GM18499 (cell line): ENCODE data around the gene PDZRN3.

ENCODE experiments used
- ATAC-seq: cut with Tn5 transposase; IDR thresholded peaks from one replicate; pipeline ENCODE4 v1.9.1; 2021; ENCODE audit warnings: moderate number of reproducible peaks; ENCODE audit not compliant: insufficient read depth, unreplicated experiment

PDZRN3 gene

DNA sequence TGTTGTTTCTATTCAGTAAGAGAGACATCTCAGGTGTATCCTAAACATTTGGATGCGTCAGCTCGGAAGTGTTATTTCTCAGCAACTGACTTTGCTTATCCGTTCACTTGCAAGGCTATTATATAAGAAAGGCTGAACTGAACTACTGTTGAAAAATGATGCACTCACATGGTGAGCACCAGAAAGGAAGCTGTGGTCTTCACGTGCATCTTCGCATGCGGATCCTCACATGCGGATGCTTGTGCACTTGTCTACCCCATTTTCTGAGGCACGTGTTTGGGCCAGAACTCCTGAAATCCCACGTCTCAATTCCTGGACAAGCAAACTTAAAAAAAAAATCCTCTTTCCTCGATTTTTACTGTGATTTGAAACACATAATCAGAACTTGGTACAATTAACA is 63.2 kb downstream of the PDZRN3 start:
- no peak for ATAC-seq

- no peak for ATAC-seq
Measured at GRCh38 chr3:73559749-73560148, 65.0 kb downstream of the PDZRN3 start.

GRCh38 chr3:73558727-73559075 is 66.0 kb downstream of the PDZRN3 start:
- no peak for ATAC-seq

DNA sequence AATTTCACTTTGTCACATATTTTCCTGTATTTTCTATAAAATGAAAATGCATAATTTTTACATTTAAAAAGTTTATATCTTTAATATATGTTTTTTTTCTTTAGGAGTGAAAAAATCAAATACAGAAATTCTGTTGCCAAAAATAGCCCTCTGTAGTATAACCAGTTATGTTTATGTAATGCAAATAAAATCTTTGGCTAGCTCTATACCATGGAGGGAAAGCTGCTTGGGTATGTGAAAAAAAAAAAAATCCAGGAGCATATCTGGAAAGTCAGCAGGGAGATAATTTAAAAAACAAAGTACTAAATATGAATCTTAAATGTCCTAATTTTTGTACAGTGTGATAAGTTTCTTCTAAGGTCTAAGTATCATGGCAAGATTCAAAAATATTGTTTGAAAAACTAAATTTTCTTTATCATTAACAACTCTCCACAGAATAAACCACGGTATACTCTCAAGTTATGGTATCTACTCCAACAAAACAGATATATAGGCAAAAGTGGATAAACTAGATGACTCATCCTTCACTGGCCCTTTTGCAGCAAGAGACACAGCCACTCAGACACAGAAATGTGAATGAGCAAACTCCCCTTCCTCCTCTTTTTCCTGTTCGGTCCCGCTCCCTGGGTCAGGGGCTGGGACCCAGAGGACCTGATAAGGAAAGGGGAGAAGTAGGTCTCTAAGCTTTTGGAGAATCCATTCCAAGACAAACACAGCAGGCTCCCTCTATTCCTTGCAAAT is 66.6 kb downstream of the PDZRN3 start:
- no peak for ATAC-seq

DNA sequence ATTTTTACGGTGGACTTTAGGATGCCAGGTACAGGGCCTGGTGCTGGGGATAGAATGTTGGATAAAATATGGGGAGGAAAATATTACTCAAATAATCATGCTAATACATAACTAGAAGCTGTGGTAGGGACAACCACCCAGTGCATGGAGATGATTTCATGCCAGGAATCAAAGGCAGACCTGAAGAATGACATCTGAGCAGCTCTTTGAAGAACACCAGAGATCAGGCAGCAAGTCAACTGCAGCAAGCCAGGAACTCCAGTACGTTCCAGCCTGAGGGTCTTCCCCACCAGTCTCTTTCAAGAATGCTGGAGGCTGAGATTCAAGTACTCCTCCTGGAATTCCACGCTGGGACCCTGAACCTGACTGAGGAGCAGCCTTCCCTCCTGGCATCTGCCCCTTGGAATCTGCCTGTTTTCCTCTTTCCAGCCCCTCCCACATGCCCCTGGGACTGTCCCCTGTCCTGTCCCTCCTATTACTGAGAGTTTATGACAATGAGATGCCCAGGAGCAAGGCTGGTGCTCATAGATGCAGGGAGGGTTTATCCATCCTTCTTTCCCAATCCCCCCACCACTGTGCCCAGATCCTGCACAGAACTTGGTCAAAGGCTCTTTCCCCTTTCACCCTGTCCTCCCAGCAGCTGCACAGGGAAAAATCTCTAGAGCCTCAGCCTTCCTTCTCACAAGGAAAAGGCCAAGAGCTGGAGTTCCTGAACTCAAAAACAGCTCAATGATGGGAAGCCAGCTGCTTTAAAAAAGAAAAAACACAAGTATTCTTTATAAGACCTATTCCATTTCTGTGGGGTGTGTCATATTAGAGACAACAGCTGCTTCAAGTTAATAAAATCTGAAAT is 68.0 kb downstream of the PDZRN3 start:
- no peak for ATAC-seq

GRCh38 chr3:73555076-73555475 is 69.7 kb downstream of the PDZRN3 start:
- no peak for ATAC-seq

DNA sequence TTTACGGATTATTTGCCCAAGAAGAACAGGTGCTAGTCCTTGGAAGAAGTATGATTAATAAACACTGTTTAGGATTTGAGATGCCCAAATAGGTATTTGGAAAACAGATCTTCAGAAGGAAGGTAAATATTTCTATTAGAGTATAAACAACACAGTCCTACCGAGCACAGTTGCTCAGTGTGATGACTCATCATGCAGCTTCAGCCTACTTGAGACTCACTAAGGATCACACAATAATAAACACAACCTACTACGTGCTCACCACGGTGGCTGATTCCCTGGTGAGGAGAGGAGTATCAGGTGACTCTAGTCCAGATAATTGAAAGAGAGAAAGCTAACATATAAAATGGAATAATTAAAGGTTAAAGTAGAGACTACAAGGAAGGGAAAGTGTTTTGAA is 72.0 kb downstream of the PDZRN3 start:
- no peak for ATAC-seq

- ATAC-seq = no peak
Measured at GRCh38 chr3:73550032-73550431, 74.7 kb downstream of the PDZRN3 start.

DNA sequence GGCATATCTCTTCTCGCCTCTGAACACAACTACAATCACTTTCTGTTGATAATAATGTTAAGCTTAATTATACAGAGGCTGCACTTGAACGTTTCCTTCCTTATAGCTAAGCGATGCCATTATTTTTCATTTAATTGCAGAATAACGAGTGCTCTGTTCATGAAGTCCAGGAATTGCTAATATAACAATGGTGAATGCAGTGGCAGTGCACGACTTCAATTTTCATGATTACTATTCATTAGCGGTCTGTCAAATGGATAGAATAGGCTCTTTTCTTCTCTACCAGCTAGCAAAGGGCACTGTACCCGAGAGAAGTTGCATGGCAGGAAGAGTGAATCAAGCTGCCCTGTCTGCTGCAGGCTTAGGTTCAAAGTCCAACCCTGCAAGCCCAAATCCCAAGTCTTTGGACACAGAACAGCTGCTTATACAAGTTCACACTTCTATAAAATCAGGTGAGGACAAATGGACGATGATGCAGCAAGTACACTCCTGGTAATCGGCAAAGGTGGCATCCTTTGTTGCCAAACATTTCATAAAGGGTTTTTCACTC is 75.6 kb downstream of the PDZRN3 start:
- no peak for ATAC-seq

GRCh38 chr3:73548436-73548835 is 76.3 kb downstream of the PDZRN3 start:
- ATAC-seq = no peak

GRCh38 chr3:73547427-73548248 is 77.1 kb downstream of the PDZRN3 start:
- no peak for ATAC-seq

- no peak for ATAC-seq
Measured at GRCh38 chr3:73546961-73547360, 77.8 kb downstream of the PDZRN3 start.

GRCh38 chr3:73543412-73543811 is 81.3 kb downstream of the PDZRN3 start:
- ATAC-seq = no peak

DNA sequence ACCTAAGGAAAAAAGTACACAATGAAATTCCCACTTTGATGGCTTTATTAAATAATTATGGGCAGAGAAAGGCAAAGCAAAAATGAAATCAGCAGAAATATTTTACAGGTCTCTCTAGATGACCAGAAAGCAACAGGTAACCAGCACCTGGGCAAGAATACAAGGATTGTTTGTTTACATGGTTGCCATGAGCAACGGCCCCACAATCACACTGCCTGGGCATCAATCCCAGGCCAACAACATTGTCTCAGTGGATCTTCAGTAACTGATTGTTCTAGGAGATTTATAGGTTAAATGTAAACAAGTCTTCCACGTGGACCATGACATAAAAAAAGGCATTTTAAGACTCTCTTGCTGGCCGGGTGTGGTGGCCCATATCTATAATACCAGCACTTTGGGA is 82.6 kb downstream of the PDZRN3 start:
- ATAC-seq = no peak

GRCh38 chr3:73540969-73541740 is 83.6 kb downstream of the PDZRN3 start:
- no peak for ATAC-seq

DNA sequence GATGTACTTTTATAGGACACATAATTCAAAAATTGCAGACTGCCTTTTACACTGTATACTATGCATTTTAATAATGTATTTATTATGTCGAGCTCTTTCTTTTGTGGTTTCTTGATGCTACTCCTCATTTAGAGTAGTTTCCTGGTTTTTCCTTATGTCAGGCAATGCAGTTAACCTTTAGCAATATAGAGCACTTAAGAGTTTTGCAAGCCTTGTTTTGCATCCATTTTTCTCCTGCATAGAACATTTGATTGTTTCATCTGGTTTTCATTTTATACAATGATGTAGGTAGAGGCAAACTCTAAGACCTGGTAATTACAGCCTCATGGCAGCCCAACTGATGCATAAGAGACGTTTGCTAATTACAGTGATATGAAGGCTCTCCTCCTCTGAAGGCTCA is 86.3 kb downstream of the PDZRN3 start:
- no peak for ATAC-seq

DNA sequence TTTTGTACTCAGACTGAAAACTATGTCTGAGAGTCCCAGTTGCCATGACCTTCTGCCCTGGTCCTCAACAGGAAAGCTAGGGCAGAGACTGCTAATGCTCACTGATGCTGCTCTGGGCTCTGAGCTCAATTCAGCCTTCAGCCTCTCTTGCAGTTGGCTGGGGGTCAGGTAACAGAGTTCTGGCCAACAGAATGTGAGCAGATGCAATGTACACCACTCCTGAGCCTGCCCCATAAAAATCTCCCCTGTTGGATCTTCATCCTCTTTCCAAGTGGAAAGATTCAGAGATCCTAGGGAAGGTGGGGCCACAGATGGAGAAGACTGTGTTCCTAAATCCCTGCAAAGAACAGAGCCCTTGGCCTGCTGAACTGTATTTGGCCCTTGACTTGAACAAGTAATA is 87.8 kb downstream of the PDZRN3 start:
- ATAC-seq = no peak

DNA sequence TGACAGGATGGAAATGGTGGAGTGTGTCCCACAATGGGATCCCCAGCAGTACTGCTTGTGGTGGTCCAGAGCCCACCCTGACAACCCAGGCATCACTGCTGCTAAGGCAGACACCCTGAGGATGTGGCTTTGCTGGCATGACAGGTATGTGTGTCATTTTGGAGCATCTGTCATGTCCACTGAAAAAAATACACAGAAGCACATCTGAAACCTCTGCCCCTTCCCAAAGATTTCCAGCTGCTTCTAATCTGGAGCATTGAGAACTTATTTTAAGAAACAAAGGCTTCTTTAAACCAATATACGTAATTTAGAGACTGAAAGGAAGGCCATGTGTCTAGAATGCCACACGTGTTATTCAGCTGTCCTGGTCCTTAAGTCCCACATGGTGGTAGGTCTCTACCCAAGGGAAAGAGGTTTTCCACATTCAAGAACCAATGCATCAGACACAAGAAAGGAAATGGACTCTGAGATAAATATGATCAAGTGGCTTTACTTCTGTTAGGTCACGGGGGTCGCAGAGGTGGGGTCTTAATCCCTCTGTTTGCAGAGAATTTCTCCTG is 88.3 kb downstream of the PDZRN3 start:
- ATAC-seq = no peak

- ATAC-seq = no peak
Measured at GRCh38 chr3:73535931-73536330, 88.8 kb downstream of the PDZRN3 start.

DNA sequence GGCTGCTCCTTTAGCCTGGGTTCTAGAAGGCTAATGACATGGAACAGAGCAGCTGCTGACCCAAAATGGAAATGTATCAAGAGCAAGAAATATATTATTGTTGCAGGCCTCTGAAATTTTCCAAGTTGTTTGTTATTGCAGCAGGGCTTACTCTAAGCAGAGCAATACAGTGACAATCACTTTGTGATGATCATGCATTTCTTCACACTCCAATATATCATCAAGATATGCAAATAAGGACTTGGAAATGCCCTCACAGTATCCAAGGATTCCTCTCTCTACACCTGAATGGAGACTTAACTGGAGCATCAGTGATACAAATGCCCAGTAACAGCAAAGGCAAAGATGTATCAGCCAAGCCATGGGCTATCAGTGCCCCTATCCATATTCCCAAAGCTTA is 89.6 kb downstream of the PDZRN3 start:
- no peak for ATAC-seq
